ENCODE measurements around the gene KDM8.

KDM8 gene

DNA sequence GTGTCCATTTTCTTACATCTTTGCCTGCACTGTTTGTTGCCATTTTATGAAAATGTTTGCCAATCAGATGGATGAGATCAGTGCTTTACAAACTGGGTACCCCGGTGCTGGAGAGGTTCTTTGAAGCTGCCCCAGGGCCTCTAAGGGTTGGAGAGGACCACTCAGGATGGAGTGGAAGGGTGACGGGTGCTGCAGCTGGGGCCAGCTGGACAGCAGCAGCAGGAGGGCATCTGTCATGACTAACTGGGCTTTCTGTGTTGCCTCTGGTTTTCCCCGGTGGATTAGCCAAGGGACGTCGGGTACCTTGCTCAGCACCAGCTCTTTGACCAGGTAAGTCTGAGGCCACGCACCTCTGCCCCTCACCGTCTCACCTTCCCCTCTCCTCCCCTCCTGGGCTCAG, 12.3 kb downstream of the KDM8 start:
- no peak for DNase-seq (ENCODE audit: low read depth, low spot score)

DNA sequence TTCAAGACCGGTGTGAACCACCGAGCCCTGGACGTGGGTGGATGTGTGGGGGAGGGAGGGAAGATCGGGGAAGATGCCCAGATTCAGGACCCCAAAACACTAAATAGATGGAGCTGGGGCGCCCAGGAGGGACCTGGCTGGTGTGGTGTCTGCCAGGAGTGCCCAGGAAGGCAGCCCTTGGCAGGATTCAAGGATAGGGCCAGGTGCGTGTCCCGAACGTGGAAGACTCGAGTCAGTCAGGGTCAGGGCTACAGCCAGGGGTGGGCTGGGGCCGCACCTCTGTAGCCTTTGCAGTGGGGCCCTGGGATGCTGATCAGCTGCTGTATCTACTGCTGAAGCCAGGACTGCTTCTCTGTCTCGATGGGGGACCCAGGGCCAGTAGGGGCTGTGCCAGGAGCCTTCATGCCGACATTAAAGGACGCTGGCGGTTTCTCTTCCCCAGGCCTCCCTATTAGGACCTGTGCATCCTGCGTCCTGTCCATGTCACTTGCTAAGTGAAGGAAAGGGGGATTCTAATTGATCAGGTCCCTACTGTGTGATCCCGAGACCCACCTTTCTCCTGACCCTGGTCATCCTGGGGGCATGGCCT, 13.1 kb downstream of the KDM8 start:
- DNase-seq (ENCODE audit: low read depth, low spot score) = no peak

DNA sequence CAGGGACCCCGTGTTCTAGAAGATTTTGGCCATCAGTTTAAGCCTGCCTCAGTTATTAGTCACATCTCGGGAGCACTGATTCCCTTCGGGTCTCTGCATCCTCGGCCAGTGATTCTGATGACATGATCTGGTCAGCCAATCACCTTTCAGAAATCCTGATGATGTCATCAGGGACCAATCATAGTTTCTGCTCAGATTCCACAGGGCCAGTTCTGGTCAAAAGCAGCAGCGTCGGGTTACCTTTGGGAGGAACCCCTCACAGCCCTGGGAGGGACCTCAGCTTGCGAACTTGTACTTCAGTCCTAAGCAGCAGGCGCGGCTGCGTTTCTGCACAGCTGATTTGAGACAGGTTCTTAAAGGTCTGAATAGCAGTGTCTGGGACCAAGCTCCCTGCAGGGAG, 13.9 kb downstream of the KDM8 start:
- DNase-seq (ENCODE audit: low read depth, low spot score) = no peak

DNA sequence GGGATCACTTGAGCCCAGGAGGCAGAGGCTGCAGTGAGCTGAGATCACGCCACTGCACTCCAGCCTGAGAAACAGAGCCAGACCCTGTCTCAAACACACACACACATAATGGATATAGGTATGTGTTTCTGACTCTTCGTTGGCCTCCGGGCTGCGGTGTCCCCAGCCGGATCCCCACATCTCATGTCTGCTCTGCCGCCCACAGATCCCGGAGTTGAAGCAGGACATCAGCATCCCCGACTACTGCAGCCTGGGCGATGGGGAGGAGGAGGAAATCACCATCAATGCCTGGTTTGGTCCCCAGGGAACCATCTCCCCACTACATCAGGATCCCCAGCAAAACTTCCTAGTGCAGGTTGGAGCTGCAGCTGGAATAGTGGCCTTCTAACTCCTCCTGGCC, 15.4 kb downstream of the KDM8 start:
- no peak for DNase-seq (ENCODE audit: low read depth, low spot score)

DNA sequence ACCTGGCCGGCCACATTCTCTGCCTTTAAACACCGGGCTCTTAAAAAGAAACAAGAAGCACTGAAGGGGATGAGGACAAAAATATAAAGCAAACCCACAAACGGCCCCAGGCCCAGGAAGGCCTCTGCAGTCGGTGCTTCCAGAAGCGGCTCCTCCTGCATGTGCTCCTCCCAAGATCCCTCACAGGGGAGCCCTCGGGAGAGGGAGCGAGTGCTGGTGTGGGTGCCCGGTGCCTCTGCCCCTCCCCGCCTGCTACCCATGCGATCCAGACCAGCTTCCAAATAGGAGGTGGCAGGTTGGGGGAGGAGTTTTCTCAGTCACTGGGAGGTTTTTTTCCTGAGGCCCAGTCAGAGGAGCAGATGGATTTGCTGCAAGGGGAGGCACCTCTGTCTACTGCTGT, 15.8 kb downstream of the KDM8 start:
- DNase-seq (ENCODE audit: low read depth, low spot score) = no peak

DNA sequence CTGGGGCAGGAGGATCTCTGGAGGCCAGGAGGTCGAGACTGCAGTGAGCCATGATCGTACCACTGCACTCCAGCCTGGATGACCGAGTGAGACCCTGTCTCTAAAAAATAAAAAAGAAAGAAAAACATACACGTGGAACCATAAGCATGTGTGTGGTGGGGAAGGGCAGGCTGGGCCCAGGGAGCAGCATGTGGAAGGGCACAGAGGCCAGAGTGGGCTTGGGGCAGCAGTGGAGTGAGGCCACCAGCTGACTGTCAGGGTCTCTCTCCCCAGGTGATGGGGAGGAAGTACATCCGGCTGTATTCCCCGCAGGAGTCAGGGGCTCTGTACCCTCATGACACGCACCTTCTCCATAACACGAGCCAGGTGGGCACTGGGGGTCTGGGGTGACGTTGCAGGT, 16.8 kb downstream of the KDM8 start:
- no peak for DNase-seq (ENCODE audit: low read depth, low spot score)

DNA sequence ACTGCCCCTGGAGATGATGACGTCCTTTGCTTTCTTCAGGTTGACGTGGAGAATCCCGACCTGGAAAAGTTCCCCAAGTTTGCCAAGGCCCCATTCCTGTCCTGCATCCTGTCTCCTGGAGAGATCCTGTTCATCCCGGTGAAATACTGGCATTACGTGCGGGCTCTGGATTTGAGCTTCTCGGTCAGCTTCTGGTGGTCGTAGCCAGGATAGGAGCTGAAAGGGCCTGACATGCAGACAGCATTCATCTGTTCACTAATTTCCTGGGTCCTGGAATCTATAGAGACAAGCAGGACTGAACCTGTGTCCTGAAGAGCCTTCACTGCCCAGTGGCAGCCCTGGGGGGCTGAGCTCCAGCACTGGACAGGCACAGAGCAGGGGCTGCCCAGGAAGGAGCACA, 17.2 kb downstream of the KDM8 start:
- no peak for DNase-seq (ENCODE audit: low read depth, low spot score)

DNA sequence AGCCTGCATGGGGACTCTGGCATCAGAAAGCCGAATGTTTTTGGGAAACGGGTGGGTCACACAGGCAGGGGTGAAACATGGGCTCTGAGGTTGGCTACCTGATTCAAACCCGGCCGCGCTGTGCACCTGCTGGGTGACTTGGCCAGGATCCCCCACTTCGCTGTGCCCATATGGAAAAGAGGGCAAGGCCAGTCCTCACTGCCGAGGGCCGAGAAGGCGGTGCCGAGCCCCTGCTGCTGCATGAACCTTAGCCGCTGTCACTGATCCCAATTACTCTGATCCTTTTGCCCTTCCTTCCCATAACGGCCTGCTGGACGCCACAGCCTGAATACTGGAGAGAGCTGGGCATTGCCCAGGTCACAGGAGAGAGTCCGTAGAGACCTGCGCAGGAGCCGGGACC, 17.7 kb downstream of the KDM8 start:
- DNase-seq (ENCODE audit: low read depth, low spot score) = no peak

DNA sequence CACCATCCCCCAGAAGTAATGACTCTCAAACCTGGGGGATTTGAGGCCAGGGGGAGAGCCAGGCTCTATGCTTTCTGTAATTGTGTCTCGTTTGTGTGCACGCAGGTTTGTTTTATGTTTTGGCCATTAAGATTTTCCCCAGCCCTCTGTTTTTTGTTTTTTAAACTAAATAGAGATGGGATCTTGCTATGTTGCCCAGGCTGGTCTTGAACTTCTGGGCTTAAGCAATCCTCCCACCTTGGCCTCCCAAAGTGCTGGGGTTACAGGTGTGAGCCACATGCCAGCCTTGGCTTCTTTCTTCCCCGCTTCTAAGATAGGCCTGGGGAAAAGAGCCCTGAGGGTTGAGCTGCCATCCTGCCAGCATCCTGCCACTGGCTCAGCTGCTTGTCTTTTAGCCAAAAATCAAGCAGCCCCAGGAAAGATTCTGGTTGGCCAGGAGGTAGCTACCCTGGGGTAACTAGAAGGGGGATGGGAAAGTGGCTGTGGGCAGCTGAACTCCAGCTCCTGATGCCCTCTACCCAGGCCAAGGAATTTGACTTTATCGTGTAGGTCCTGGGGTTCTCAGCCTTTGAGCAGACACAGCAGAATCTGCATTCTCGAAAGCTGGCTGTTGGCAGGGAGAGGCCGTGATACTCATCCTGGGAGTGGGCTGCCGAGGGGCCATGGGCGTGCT, 18.4 kb downstream of the KDM8 start:
- no peak for DNase-seq (ENCODE audit: low read depth, low spot score)

DNA sequence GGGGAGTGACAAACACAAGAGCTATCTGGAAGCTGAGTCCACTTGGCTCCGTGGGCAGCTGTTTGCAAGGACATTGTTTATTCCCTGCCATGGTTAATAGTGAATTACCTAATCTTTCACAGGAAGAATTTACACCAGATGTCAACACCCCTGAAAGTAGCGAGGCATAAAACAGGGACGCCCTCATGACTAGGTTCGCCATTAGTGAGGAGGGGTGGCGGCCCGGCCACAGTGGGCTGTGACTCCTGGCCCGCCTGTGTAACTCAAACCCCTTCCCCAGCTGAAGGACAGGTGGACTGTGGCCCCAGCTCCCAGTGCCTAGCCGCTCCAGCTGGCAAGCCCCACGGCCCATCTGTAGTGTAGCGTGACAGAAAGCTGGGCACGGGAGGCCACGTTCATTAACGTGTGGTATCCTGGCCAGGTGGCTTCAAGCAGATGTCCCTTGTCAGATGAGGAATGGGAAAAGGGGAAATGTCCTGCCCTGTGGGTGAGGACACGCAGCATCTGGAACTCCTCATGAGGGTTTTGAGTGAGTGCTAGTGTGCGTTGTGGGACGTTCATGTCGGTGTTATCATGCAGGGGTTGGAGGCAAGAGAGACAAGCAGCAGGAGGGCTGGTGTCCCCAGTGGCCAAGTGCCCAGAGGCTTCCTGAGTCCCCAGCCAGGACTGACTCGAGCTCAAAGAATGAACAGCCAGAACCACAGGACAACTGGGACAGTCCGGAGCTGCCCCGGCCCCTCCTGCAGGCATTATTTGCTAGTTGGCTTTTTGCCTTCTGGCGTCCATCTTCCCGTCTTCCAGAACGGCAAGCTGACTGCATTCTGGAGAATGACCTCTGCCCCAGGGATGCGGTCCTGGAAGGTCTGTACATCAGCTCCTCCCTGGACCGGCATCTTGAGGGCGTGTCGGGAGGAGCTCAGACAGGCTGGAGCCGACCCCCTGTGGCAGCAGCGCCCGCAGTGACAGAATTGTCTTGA, 19.2 kb downstream of the KDM8 start:
- no peak for DNase-seq (ENCODE audit: low read depth, low spot score)

DNA sequence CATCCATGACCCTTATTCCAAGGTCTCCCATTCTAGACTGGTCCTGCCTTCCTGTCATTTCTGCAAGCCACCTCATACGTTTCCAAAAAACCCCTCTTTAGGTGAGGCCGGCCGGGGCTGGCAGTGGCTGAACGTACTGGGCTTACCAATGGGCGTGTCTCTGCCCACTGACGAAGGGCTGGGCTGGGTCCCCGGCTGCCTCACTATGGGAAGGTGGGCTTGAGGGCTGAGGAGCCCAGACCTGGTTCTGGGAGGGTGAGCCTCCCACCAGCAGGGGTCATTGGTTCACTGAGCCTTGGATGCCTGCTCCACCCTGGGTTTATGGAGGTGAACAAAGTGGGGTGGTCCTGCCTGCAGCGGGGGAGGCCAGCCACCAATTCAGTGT, 19.9 kb downstream of the KDM8 start:
- DNase-seq (ENCODE audit: low read depth, low spot score) = no peak

DNA sequence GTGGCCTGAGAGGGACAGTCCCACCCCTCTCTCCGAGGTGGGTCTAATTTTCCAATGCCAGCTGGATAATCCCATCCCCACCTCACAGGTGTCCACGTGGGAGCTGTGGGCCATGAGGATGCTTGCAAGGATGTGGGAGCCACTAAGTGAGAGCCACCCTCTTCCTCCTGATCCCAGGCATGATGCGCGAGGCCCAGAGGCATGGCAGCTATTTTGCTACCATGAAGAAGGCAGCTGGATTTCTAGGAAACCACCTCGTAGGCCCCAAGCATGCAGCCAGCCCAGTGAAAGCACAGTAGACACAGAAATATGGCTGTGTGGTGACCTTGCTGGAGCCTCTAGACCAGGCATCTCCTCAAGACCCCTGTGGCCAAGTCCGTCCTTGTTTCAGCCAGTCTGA, 20.4 kb downstream of the KDM8 start:
- no peak for DNase-seq (ENCODE audit: low read depth, low spot score)

DNA sequence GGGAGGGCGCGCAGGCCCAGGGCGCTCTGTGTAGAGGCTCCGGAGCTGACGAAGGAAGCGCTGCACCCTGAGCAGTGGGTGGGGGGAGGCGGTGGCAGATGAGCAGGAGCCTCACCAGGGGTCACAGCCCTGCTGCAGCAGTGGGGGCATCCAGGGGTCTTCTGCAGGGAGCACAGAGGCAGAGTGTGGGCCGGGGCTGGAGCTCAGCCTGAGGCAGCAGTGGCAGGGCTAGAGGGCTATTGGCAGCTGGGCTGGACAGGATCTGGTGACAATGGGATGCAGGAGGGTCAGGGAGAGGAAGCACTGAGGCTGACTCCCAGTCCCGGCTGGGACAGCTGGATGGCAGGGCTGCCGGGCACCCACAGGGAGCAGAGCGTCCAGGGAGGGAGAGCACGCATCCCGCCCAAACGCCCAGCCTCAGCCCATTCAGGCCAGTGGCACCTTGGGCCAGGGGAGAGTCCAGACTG, 21.0 kb downstream of the KDM8 start:
- no peak for DNase-seq (ENCODE audit: low read depth, low spot score)

DNA sequence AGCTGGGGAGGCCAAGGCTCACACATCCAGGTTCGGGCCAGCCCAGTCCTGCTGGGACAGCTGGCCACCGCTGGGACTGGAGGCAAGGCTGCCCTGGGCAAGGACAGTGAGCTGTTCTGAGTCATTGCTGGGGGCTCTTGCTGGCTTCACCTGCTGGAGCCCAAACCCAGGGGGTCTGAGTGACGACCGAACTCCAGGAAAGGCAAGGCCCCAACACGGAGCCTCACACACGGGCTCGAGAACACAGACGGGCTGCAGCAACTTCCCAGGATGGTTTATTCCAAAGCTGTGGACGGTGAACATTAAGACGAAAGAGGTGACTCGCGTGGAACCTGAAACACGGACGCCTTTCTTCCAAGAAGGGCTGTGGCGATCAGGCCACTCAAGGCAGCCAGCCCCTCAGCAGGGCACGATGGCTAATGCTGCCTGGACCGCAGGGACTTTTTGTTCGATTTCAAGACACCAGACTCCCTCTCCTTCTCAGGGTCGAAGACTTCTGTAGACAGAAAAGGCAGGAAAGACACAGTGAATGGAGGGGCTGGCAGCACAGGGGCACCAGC, 21.5 kb downstream of the KDM8 start:
- DNase-seq (ENCODE audit: low read depth, low spot score) = no peak

DNA sequence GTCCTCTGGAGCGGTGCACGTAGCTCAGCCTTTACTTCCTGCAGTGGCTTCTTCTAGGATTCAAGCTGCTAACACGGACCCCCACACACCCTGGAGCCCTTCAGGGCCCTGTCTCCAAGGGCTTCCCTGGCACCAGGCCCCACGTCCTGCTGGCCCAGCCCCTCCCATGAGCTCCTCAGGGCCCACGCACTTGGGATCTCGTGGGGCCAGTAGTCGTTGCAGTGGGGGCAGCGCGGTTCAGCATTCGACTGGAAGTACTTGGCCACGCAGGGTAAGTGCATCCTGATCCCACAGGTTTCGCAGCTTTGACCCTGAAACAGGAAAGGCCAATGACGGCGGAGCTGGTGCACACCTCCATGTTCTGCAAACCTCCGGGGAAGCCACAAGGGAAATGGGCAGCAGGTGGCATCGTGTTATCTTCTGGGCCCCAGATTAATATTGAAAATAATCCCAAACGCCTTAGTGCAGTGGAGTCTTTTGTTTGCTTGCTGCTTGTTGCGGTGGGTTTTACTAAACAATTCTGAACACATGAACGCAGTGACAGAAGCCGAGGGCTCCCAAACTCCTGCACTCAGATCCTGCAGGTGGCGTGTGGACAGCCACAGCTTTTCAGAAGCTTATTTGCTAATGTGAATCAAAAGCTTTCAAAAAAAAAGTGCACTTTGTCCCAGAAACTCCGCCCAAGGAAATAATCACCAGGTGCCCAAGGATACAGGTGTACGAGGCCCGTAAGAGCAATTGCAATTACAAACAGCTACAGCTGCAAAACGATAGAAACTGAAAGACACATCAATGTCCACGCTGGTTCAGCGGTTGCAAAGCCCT, 22.4 kb downstream of the KDM8 start:
- DNase-seq (ENCODE audit: low read depth, low spot score) = no peak

DNA sequence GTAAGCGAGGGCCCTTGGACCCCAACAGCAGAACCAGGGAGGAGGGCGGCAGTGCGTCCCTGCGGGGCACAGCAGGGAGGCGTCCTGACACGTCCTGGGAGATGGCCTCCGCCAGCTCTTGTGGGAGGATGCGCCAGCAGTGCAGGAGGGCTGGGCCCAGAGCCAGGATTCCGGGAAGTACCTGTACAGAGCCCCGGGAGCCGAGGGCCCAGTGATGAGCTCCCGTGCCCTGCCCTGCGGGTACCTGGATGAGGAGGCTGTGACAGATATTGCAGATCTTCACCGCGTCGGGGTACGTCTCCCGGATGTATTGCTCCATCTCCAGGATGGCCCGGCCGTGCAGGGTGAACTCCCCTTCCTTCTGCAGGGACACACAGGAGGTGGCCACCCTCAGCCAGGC, 23.1 kb downstream of the KDM8 start:
- no peak for DNase-seq (ENCODE audit: low read depth, low spot score)

DNA sequence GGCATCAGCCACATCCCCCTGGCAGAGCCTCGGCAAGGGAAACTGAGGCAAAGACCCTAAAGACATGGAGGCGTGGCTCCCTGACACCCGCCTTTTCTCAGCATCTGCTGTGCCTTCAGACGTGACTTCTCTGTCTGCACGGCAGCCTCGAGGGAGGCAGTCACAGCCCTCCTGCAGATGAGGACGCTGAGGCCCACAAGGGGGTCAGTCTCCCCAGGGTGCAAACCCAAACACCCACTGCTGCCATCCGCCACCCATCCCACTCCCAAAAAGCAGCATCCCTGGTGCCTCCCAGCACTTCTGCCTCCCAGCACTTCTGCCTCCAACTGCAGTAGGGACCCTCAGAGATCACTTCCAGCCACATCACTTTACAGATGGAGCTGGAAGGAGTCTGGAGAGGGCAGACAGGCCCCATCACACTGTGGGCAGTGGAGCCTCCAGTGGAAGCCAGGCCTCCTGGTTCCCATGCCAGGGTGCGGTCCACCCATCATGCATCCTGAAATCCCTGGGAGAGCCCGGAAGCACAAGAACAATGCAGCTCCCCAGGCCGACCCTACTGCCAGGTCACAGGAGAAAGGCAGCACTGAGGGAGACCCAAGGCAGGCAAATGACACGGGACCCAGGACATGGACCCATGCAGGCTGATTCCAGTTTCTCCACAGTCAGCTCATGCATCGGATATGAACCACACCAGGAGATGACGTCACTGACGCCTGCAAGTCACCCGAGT, 23.8 kb downstream of the KDM8 start:
- DNase-seq (ENCODE audit: low read depth, low spot score) = no peak

DNA sequence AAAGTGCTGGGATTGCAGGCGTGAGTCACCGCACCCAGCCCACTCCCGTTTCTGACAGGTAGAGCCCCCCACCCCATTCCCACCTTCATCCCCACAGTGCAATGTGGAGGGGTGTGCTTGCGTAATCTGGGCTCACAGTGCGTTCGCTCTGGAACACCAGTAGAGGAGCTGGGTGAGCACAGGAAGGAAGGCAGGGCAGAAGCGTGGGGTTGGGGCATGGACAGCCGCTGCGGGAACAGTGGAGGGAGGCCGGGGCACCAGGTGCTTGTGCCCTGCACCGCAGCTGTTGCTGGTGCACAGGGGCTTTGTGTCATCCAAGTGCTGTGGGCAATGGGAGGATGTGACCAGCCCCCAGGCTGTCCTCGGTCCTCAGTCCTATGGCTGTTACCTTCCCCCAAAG, 24.7 kb downstream of the KDM8 start:
- no peak for DNase-seq (ENCODE audit: low read depth, low spot score)

DNA sequence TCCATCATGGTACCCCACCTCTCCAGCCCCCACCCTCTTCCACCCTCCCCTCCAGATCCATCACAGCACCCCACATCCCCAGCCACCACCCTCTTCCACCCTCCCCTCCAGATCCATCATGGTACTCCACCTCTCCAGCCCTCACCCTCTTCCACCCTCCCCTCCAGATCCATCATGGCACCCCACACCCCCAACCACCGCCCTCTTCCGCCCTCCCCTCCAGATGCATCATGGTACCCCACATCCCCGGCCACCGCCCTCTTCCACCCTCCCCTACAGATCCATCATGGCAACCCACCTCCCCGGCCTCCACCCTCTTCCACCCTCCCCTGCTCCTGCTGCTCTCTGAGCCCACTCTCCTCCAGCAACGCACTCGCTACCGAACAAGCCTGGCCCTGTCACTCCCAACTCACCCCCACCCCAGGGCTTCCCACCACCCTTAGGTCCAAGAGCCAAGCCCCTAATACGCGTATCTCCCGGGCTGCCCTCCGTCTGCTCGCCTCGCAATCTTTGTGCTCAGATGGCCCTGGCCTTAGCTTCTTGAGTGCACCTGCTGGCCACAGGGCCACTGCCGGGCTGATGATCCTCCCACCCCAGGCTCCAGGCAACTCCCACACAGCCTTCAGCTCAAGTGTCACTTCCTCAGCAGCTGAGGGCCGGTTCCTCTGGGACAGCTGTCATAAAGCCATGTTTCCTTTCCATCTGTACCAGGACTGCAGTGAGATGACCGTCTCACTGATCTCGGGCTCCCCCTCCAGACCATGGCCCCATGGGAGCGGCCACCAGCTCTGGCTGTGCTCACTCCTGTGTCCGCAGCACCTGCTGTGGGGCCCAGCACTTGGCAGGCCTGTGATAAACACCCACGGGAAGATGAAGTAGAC, 25.5 kb downstream of the KDM8 start:
- no peak for DNase-seq (ENCODE audit: low read depth, low spot score)

Measured in smooth muscle cell of the brain vasculature (primary cell).